Measurements from ENCODE around the gene VCAM1. TPM values are rescaled to one million over a fixed set of nuclear protein-coding genes. Genes with fewer than 3 reads are reported as not detected.
"Not testable (repeated sequence)": the region's sequence is repeated elsewhere in the genome, so short reads cannot be mapped to it uniquely, and the experiment has no call there.

The VCAM1 gene
- total and polyA plus RNA-seq, 5 donors from 2014 or later: not detected

DNA sequence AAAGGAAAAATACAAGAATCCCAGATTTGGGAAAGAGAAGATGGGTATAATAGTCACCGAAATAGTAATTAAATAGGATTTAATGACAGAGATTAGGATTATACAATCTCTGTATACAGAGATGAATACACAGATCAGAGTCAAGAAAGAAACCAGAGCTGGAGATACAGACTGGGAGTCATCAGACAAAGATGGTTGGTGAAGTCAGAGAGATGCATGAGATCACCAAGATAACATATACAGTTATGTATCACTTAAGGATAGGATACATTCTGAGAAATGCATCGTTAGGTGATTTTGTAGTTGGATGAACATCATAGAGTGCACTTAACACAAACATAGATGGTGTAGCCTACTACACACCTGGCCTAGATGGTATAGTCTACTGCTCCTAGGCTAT, 49.8 kb downstream of the VCAM1 start:
- Histone ChIP-seq H3K4me1 (ENCODE audit: control insufficient read depth, insufficient read depth, low read length, poor library complexity, severe bottlenecking) (no peaks in the 10 kb centered on the region), H3K9me3 (ENCODE audit: control insufficient read depth in 2 of 2, low read length in 2 of 2) (no peaks in the 10 kb centered on the region), H3K4me3 (ENCODE audit: low read depth, low read length) (no peak overlapping the region), H3K27ac (ENCODE audit: insufficient read depth, low read length, poor library complexity, severe bottlenecking) (no peak overlapping the region), H3K36me3 (ENCODE audit: control insufficient read depth, insufficient read depth, low read length) (no peaks in the 10 kb centered on the region), H3K27me3 (ENCODE audit: control insufficient read depth, insufficient read depth, low read length) (peaks cover 2% of the 10 kb centered on the region)
- peaks cover 11% of the 10 kb centered on the region for H3K27me3 Mint-ChIP-seq
- no peaks in the 10 kb centered on the region for H3K36me3 Mint-ChIP-seq
- no peak overlapping the region for H3K4me3 Mint-ChIP-seq
- no peak overlapping the region for H3K27ac Mint-ChIP-seq
- H3K9me3 Mint-ChIP-seq: peaks cover 0 to 6% (median 0%) of the 10 kb centered on the region in 7 donors
- H3K4me1 Mint-ChIP-seq: no peaks in the 10 kb centered on the region
- no peak for ATAC-seq (ENCODE audit: low read depth in 2 of 2)
- no peak for DNase-seq

DNA sequence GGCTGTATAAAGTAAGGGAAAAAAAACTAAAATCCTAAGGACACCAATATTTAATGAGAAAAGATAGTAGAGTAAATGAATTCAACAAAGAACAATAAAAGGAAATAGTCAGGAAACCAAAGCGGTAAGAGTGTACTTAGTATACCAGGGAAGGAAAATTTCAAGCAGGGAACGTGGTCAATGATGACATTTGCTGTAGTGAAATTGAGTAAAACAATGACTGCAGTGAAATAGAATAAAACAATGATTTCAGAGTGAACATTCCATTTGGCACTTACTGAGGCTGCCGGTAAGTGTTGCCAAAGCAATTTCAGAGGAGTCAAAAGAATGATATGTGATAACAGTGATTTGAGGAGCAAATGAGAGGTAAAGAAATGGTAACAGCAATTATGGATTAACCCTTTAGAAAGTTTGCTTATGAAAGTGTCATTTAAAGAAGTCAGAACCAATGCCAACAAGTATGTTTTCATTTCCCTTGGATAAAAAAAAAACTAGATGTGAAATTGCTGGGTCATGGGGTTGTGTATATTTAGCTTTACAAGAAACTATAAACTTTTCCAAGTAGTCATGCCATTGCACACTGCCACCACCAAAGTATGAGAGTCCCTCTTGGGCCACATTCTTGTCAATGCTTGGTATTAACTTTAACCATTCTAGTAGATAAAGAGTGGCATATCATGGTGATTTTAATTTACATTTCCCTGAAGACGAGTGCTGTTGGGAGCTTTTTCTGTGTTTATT, 50.5 kb downstream of the VCAM1 start:
- Histone ChIP-seq H3K36me3 (ENCODE audit: control insufficient read depth, insufficient read depth, low read length) (no peaks in the 10 kb centered on the region), H3K27me3 (ENCODE audit: control insufficient read depth, insufficient read depth, low read length) (peaks cover 2% of the 10 kb centered on the region), H3K4me3 (ENCODE audit: low read depth, low read length) (no peak overlapping the region), H3K27ac (ENCODE audit: insufficient read depth, low read length, poor library complexity, severe bottlenecking) (no peak overlapping the region), H3K4me1 (ENCODE audit: control insufficient read depth, insufficient read depth, low read length, poor library complexity, severe bottlenecking) (no peaks in the 10 kb centered on the region), H3K9me3 (ENCODE audit: control insufficient read depth in 2 of 2, low read length in 2 of 2) (no peaks in the 10 kb centered on the region)
- Mint-ChIP-seq H3K36me3 (no peaks in the 10 kb centered on the region), H3K27ac (no peak overlapping the region), H3K9me3 (peaks cover 0 to 5% (median 0%) of the 10 kb centered on the region in 7 donors), H3K4me1 (no peaks in the 10 kb centered on the region), H3K4me3 (no peak overlapping the region), H3K27me3 (peaks cover 11% of the 10 kb centered on the region)
- no peak for DNase-seq
- ATAC-seq (ENCODE audit: low read depth in 2 of 2): no peak

DNA sequence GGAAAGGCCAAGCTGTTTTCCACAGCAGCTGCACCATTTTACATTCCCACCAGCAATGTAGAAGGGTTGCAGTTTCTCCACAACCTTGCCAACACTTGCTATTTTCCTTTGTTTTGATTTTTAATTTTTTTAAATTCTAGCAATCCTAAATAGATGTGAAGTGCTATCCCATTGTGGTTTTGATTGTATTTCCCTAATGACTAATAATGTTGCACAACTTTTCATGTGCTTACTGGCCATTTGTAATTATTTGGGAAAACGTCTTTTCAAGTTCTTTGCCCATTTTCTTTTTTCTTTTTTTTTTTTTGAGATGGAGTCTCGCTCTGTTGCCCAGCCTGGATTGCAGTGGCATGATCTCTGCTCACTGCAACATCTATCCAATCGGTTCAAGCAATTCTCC, 53.9 kb downstream of the VCAM1 start:
- Histone ChIP-seq H3K27me3 (ENCODE audit: control insufficient read depth, insufficient read depth, low read length) (no peaks in the 10 kb centered on the region), H3K4me3 (ENCODE audit: low read depth, low read length) (no peak overlapping the region), H3K9me3 (ENCODE audit: control insufficient read depth in 2 of 2, low read length in 2 of 2) (no peaks in the 10 kb centered on the region), H3K4me1 (ENCODE audit: control insufficient read depth, insufficient read depth, low read length, poor library complexity, severe bottlenecking) (no peaks in the 10 kb centered on the region), H3K36me3 (ENCODE audit: control insufficient read depth, insufficient read depth, low read length) (no peaks in the 10 kb centered on the region), H3K27ac (ENCODE audit: insufficient read depth, low read length, poor library complexity, severe bottlenecking) (no peak overlapping the region)
- DNase-seq (no peak), ATAC-seq (ENCODE audit: low read depth in 2 of 2) (no peak)
- Mint-ChIP-seq H3K9me3 (peaks cover 0 to 4% (median 0%) of the 10 kb centered on the region in 7 donors), H3K36me3 (no peaks in the 10 kb centered on the region), H3K4me3 (no peak overlapping the region), H3K27ac (no peak overlapping the region), H3K27me3 (peaks cover 8% of the 10 kb centered on the region), H3K4me1 (no peaks in the 10 kb centered on the region)

DNA sequence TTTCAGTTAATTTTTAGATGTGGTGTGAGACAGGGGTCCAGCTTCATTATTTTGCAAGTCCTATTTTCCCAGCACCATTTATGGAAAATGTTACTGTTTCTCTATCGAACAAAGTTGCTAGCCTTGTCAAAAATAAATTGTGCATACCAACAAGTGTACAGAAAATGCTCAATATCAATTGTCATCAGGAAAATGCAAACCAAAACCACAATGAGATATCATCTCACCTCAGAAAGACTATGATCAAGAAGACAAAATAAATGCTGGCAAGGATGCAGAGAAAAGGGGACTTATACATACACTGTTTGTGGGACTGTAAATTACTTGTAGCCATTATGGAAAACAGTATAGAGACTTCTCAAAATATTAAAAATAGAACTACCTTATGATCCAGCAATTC, 54.8 kb downstream of the VCAM1 start:
- H3K36me3 ChIP-seq (ENCODE audit: control insufficient read depth, insufficient read depth, low read length): no peaks in the 10 kb centered on the region
- H3K27ac ChIP-seq (ENCODE audit: insufficient read depth, low read length, poor library complexity, severe bottlenecking): no peak overlapping the region
- H3K27ac Mint-ChIP-seq: no peak overlapping the region
- peaks cover 8% of the 10 kb centered on the region for H3K27me3 Mint-ChIP-seq
- no peaks in the 10 kb centered on the region for H3K9me3 ChIP-seq (ENCODE audit: control insufficient read depth in 2 of 2, low read length in 2 of 2)
- no peaks in the 10 kb centered on the region for H3K4me1 Mint-ChIP-seq
- H3K36me3 Mint-ChIP-seq: no peaks in the 10 kb centered on the region
- H3K27me3 ChIP-seq (ENCODE audit: control insufficient read depth, insufficient read depth, low read length): no peaks in the 10 kb centered on the region
- DNase-seq (no peak), ATAC-seq (ENCODE audit: low read depth in 2 of 2) (no peak)
- no peak overlapping the region for H3K4me3 ChIP-seq (ENCODE audit: low read depth, low read length)
- no peaks in the 10 kb centered on the region for H3K4me1 ChIP-seq (ENCODE audit: control insufficient read depth, insufficient read depth, low read length, poor library complexity, severe bottlenecking)
- H3K9me3 Mint-ChIP-seq: peaks cover 0 to 4% (median 0%) of the 10 kb centered on the region in 7 donors
- no peak overlapping the region for H3K4me3 Mint-ChIP-seq

DNA sequence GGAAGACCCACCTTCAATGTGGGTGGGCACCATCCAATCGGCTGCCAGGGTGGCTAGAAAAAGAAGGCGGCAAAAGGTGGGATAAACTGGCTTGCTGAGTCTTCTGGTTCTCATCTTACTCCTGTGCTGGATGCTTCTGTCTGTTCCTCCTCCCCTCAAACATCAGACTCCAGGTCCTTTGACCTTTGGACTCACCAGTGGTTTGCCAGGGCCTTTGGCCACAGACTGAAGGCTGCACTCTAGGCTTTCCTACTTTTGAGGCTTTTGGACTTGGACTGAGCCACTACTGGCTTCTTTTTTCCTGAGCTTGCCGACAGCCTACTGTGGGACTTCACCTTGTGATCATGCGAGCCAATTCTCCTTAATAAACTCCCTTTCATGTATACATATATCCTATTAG, 55.9 kb downstream of the VCAM1 start:
- H3K9me3 ChIP-seq (ENCODE audit: control insufficient read depth in 2 of 2, low read length in 2 of 2): no peaks in the 10 kb centered on the region
- peaks cover 0 to 6% (median 0%) of the 10 kb centered on the region in 7 donors for H3K9me3 Mint-ChIP-seq
- no peak overlapping the region for H3K4me3 ChIP-seq (ENCODE audit: low read depth, low read length)
- no peak overlapping the region for H3K27ac Mint-ChIP-seq
- DNase-seq: no peak
- no peaks in the 10 kb centered on the region for H3K36me3 Mint-ChIP-seq
- H3K4me1 ChIP-seq (ENCODE audit: control insufficient read depth, insufficient read depth, low read length, poor library complexity, severe bottlenecking): no peaks in the 10 kb centered on the region
- no peaks in the 10 kb centered on the region for H3K27me3 ChIP-seq (ENCODE audit: control insufficient read depth, insufficient read depth, low read length)
- no peak overlapping the region for H3K4me3 Mint-ChIP-seq
- H3K4me1 Mint-ChIP-seq: no peaks in the 10 kb centered on the region
- H3K36me3 ChIP-seq (ENCODE audit: control insufficient read depth, insufficient read depth, low read length): no peaks in the 10 kb centered on the region
- H3K27me3 Mint-ChIP-seq: peaks cover 8% of the 10 kb centered on the region
- no peak for ATAC-seq (ENCODE audit: low read depth in 2 of 2)
- H3K27ac ChIP-seq (ENCODE audit: insufficient read depth, low read length, poor library complexity, severe bottlenecking): no peak overlapping the region

DNA sequence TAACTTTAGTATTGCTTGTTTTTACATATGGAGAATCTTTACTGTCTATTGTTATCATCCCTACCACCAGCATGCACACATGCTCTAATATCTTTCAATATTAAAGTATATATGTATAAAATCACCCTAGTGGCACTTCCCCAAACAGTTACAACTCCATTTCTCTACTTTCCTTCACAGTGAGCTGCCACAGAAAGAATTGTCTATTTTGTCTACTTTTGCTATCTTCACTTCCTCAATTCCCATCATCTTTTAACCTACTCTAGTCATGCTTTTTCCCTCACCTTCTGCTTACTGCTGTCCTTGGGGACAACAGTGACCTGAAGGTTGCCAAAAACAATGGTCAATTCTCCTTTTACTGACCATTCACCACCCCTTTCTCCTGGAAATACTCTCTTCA, 59.2 kb downstream of the VCAM1 start:
- peaks cover 2% of the 10 kb centered on the region for H3K27me3 Mint-ChIP-seq
- Histone ChIP-seq H3K4me3 (ENCODE audit: low read depth, low read length) (no peak overlapping the region), H3K36me3 (ENCODE audit: control insufficient read depth, insufficient read depth, low read length) (no peaks in the 10 kb centered on the region), H3K4me1 (ENCODE audit: control insufficient read depth, insufficient read depth, low read length, poor library complexity, severe bottlenecking) (no peaks in the 10 kb centered on the region), H3K27ac (ENCODE audit: insufficient read depth, low read length, poor library complexity, severe bottlenecking) (no peak overlapping the region), H3K9me3 (ENCODE audit: control insufficient read depth in 2 of 2, low read length in 2 of 2) (peaks cover 0 to 5% of the 10 kb centered on the region in 2 experiments), H3K27me3 (ENCODE audit: control insufficient read depth, insufficient read depth, low read length) (peaks cover 3% of the 10 kb centered on the region)
- H3K4me1 Mint-ChIP-seq: no peaks in the 10 kb centered on the region
- H3K36me3 Mint-ChIP-seq: peaks cover 4% of the 10 kb centered on the region
- no peak for DNase-seq
- no peak overlapping the region for H3K27ac Mint-ChIP-seq
- ATAC-seq (ENCODE audit: low read depth in 2 of 2): no peak
- peaks cover 0 to 10% (median 9%) of the 10 kb centered on the region in 7 donors for H3K9me3 Mint-ChIP-seq
- no peak overlapping the region for H3K4me3 Mint-ChIP-seq

DNA sequence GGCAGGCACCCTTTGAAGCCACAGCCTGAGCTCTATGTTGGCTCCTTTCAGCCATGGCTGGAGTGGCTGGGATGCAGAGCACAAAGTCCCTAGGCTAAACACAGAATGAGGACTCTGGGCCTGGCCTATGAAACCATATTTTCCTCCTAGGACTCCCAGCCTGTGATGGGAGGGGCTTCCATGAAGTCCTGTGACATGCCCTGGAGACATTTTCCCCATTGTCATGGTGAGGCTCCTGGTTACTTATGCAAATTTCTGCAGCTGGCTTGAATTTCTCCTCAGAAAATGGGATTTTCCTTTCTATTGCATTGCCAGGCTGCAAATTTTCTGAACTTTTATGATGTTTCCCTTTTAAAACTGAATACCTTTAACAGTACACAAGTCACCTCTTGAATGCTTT, 61.3 kb downstream of the VCAM1 start:
- Histone ChIP-seq H3K27me3 (ENCODE audit: control insufficient read depth, insufficient read depth, low read length) (peaks cover 3% of the 10 kb centered on the region), H3K27ac (ENCODE audit: insufficient read depth, low read length, poor library complexity, severe bottlenecking) (no peak overlapping the region), H3K4me3 (ENCODE audit: low read depth, low read length) (no peak overlapping the region), H3K4me1 (ENCODE audit: control insufficient read depth, insufficient read depth, low read length, poor library complexity, severe bottlenecking) (no peaks in the 10 kb centered on the region), H3K9me3 (ENCODE audit: control insufficient read depth in 2 of 2, low read length in 2 of 2) (peaks cover 0 to 5% of the 10 kb centered on the region in 2 experiments), H3K36me3 (ENCODE audit: control insufficient read depth, insufficient read depth, low read length) (no peaks in the 10 kb centered on the region)
- Mint-ChIP-seq H3K27me3 (peaks cover 5% of the 10 kb centered on the region), H3K27ac (no peak overlapping the region), H3K36me3 (peaks cover 4% of the 10 kb centered on the region), H3K4me1 (no peaks in the 10 kb centered on the region), H3K9me3 (peaks cover 0 to 10% (median 9%) of the 10 kb centered on the region in 7 donors), H3K4me3 (no peak overlapping the region)
- no peak for DNase-seq
- no peak for ATAC-seq (ENCODE audit: low read depth in 2 of 2)

DNA sequence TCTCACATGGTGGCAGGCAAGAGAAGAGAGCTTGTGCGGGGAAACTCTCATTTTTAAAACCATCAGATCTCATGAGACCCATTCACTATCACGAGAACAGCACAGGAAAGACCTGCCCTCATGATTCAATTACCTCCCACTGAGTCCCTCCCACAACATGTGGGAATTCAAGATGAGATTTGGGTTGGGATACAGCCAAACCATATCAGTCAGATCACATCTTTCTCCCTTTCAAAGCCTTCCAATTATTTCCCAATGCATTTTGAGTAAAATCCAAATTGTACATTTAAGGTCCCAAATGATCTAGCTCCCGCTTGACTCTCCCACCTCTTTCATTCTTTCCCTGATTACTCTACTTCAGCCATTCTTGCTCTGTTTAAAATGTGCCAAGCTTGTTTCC, 62.2 kb downstream of the VCAM1 start:
- H3K36me3 ChIP-seq (ENCODE audit: control insufficient read depth, insufficient read depth, low read length); H3K27me3 Mint-ChIP-seq; H3K4me1 Mint-ChIP-seq; H3K4me3 ChIP-seq (ENCODE audit: low read depth, low read length); H3K27ac ChIP-seq (ENCODE audit: insufficient read depth, low read length, poor library complexity, severe bottlenecking); H3K4me3 Mint-ChIP-seq; ATAC-seq (ENCODE audit: low read depth in 2 of 2); H3K27ac Mint-ChIP-seq; H3K27me3 ChIP-seq (ENCODE audit: control insufficient read depth, insufficient read depth, low read length); DNase-seq; H3K9me3 ChIP-seq (ENCODE audit: control insufficient read depth in 2 of 2, low read length in 2 of 2); H3K36me3 Mint-ChIP-seq; H3K4me1 ChIP-seq (ENCODE audit: control insufficient read depth, insufficient read depth, low read length, poor library complexity, severe bottlenecking): not testable (repeated sequence)
- peaks cover 0 to 10% (median 9%) of the 10 kb centered on the region in 7 donors for H3K9me3 Mint-ChIP-seq
